Sigmoid colon (tissue), 4 donors: Measurements from ENCODE around the gene COL3A1.

Experiments used
- POLR2A ChIP-seq, 2 donors: fragments of 450-650 bp; IDR thresholded peaks; one replicate each; pipeline ENCODE4 v1.6.1; 2016; ENCODE audit warnings: antibody characterized with exemption in 2 of 2, mild to moderate bottlenecking in 2 of 2, moderate library complexity in 2 of 2
- POLR2AphosphoS5 ChIP-seq, 4 donors: sonication (generic); formaldehyde crosslinking; IDR thresholded peaks; one replicate each; pipeline ENCODE4 v1.6.1; 2017; ENCODE audit warnings: antibody characterized with exemption in 4 of 4
- TF ChIP-seq, protein P1 (sequence below), 4 experiments: fragments of 450-650 bp in 3 of 4; fragments of 200-600 bp in 1 of 4; IDR thresholded peaks; one replicate each; pipeline ENCODE4 v1.5.1; 2016 to 2019; ENCODE audit warnings: antibody characterized with exemption in 4 of 4, mild to moderate bottlenecking in 3 of 4, moderate library complexity in 2 of 4

DNA sequence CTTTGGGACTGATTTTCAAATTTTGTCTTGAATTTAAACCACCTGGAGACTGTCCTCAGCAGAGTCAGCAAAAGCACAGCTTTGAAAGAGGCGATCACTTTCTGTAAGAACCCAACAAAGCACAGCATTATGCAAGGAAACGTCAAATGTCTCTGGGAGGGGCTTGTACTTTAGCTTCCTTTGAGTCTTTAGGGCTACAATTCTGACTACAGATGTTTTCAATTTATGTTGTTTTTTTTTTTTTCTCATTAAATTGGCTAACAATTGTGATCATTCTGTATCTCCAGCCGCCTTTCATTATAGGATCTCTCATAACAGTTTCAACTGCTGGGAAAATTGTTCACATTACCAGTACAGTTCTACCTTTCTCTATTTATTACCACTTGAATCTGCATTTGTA is 48.3 kb downstream of the COL3A1 start:
- TF ChIP-seq, protein P1, sequence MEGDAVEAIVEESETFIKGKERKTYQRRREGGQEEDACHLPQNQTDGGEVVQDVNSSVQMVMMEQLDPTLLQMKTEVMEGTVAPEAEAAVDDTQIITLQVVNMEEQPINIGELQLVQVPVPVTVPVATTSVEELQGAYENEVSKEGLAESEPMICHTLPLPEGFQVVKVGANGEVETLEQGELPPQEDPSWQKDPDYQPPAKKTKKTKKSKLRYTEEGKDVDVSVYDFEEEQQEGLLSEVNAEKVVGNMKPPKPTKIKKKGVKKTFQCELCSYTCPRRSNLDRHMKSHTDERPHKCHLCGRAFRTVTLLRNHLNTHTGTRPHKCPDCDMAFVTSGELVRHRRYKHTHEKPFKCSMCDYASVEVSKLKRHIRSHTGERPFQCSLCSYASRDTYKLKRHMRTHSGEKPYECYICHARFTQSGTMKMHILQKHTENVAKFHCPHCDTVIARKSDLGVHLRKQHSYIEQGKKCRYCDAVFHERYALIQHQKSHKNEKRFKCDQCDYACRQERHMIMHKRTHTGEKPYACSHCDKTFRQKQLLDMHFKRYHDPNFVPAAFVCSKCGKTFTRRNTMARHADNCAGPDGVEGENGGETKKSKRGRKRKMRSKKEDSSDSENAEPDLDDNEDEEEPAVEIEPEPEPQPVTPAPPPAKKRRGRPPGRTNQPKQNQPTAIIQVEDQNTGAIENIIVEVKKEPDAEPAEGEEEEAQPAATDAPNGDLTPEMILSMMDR (IDR thresholded peaks at IDR 0.05): no peak
- TF ChIP-seq POLR2AphosphoS5 (IDR thresholded peaks at IDR 0.05) (no peak), POLR2A (IDR thresholded peaks at IDR 0.05) (no peak)
